Endothelial cell of hepatic sinusoid (primary cell): ENCODE measurements around the gene ABCC11.
"Not testable (repeated sequence)": the region's sequence is repeated elsewhere in the genome, so short reads cannot be mapped to it uniquely, and the experiment has no call there.

Experiments used
- in situ Hi-C: cut with HindIII; loops from 2 replicates; pipeline ENCODE4 v1.10.0; 2017; ENCODE audit warnings: low sequenced_read_pairs

Gene ABCC11

DNA sequence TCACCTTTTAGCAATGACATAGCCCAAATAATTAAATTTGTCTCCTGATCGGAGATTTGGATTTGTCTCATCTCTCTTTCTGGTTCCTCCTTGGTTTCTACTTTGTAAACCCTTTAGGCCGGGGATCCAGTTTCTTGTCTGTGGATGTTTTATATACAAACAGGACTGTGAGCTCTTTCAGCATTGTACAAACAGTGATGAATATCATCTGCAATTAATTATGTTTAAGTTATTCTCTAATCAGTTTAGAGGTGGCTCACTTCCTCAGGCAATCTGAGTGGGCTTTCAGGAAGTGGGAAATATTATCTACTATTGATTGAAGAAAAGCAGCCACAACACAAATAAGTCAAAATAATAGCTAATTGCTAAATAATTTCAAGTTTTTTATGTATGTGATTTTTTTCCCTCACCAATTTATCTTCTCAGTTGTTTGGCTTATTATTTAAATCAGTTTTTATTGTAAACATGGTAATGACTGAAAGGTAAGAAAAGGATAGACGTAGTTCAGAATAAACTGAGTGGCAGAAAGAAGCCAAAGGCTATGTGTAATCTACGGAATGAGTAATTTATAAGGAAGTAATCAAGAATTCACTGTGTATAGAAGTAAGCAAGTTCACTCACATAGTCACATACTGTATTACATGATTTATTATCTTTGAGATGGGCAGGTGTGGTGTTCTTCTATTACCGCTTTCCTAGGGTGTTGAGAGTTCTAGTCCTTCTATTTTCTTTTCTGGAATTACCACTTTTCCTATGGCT lies 3.4 kb upstream of the ABCC11 start:
- in situ Hi-C loops, result no loop called here

DNA sequence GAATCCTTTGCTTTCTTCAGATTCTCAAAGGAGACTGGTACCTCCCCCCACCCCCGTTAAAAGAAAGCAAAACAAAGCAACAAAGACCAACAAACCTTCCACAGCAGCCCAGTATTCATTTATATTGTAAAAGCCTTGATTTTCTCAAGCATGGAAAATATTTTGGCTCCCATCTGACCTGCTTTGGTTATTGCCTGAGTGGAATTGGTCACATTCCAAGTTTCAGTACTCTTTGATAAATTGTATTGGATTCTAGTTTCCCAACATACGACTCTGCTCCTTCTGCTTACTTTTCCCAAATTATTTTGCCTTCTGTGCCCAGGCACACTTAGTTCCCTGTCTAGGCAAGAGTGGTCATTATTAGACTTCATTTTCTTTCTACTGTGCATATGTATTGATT lies 1.3 kb downstream of the ABCC11 start:
- in situ Hi-C loops, result no loop called here

DNA sequence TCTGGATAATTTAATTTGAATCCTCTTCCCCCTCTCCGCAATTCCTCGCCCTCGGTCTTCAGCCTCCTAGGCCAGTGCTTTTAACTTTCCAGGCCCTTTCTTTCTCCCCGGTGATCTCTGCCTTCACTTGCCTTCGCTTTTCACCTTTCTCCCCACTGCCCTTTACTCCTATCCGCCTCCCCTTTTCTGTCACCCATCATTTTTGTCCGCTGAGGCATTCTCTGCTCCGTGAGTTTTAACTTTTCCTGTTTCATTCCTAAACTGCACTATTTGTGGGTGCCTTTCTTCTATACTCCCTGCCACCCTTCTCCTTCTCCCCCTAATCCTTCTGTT lies 2.5 kb downstream of the ABCC11 start:
- in situ Hi-C loops, result no loop called here

- in situ Hi-C loops, result no loop called here
Observed at GRCh38 chr16:48244080-48244862, 3.1 kb downstream of the ABCC11 start, which contains the start of gene LONP2. TSS of gene LONP2 (plus strand) at chr16:48244300. CDS start at chr16:48244389, 89 bp downstream.

DNA sequence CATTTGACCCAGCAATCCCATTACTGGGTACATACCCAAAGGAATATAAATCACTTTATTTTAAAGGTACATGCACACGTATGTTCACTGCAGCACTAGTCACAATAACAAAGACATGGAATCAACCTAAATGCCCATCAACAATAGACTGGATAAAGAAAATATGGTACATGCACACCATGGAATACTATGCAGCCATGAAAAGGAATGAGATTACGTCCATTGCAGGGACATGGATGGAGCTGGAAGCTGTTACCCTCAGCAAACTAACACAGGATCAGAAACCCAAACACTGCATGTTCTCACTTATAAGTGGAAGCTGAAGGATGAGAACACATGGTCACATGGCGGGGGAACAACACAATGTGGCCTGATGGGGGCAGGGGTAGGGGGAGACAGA lies 7.2 kb downstream of the ABCC11 start:
- in situ Hi-C loops, result not testable (repeated sequence)

- in situ Hi-C loops, result no loop called here
Observed at GRCh38 chr16:48236286-48236685, 11.1 kb downstream of the ABCC11 start.

GRCh38 chr16:48235556-48236136 lies 11.7 kb downstream of the ABCC11 start:
- in situ Hi-C loops, result no loop called here

DNA sequence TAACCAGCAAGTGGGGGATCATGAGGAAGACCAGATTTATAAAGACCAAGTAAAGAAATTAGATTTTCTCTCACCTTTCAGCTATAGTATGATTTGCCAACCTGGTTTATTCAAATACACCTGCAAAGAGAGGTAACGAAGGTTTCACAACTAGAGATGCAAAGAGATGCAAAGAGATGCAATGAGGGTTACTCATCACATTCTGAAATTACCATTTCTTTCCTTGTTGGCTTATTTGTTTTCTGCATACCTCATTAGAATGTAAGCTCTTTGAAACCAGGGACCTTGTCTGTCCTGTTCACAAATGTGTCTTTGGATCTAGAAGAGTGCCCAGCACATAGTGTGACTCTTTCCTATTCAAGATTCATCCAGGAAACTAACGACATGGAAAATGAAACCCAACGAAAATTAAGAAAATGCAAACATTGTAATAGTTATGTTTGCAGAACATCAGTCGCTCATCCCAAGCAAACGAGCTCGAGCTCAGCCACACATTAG lies 12.2 kb downstream of the ABCC11 start:
- in situ Hi-C loops, result no loop called here

DNA sequence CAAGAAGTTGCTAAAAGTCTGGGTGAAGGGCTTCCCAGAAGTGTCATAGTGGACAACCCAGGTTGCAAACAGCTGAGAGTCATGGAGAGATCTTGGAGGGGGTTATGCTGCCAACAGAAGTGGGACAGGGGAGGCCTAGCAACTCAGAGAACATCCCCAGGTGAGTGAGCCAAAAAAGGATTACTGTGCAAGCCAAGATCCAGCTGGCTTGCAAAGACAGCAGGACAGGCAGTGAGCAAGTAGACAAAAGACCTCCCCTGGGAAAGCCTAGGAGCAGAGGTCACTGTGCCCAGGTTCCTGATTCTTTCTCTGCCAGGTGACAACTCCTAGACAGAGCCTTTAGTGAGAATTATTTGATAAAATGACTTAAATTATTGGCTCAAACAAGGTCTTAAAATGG lies 12.7 kb downstream of the ABCC11 start:
- in situ Hi-C loops, result no loop called here

GRCh38 chr16:48232493-48233040 lies 14.8 kb downstream of the ABCC11 start:
- in situ Hi-C loops, result no loop called here

GRCh38 chr16:48231727-48232492 lies 15.4 kb downstream of the ABCC11 start:
- in situ Hi-C loops, result no loop called here

GRCh38 chr16:48225456-48225855 lies 21.9 kb downstream of the ABCC11 start:
- in situ Hi-C loops, result no loop called here

GRCh38 chr16:48223490-48223889 lies 23.8 kb downstream of the ABCC11 start:
- in situ Hi-C loops, result no loop called here

DNA sequence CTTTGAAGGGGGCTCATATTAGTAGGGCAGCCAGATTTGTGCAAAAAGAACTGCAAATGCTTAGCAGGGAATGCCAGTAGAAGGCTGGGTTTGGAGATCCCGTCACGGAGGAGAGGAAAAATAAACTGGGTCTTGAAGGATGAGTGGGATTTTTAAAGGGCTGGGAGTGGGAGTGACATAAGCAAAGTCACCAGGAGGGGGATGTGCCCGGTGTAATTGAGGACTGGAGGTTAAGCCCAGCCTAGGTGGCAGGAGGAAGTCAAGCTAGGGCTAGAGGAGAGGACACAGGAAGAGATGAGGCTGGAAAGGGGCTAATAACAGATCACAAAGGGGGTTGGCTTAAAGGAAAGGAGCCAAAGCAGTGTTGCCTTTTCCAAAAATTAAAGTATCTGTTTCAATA lies 26.4 kb downstream of the ABCC11 start:
- in situ Hi-C loops, result no loop called here

- in situ Hi-C loops, result no loop called here
Observed at GRCh38 chr16:48218473-48218872, 28.9 kb downstream of the ABCC11 start.

GRCh38 chr16:48217708-48218107 lies 29.6 kb downstream of the ABCC11 start:
- in situ Hi-C loops, result no loop called here

DNA sequence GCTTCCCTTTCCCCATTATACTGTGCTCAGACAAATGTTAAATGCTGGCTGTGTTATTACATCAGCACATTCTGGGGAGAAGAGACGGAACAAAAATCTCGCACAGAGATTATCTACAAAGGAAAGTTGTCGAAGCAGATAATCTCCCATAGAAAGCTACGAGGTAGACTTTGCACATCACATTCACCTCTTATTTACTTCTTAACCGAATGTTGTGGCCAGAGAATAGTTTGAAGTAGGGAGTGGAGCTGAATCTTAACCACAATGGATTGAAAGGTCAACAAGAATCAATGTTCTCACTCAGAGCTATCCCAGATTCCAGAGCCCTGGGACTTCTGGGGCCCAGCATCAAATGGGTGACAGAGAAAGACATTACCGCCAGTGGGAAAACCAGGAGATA lies 31.6 kb downstream of the ABCC11 start:
- in situ Hi-C loops, result no loop called here

DNA sequence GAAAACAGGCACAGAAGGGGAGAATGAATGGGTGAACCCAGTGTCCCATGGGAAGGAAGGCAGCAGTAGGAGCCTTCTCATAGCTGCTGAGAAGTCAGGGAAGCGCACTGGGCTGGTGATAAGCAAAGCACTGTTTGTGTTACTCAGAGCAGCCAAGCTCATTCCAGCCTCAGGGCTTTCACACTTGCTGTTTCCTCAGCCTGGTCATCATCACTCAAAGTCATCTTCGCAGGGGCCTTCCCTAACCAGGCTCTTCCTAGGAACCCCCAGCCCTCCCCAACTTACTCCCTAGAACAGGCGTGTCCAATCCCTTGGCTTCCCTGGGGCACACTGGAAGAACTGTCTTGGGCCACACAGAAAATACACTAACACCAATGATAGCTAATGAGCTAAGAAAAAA lies 35.3 kb downstream of the ABCC11 start:
- in situ Hi-C loops, result no loop called here

DNA sequence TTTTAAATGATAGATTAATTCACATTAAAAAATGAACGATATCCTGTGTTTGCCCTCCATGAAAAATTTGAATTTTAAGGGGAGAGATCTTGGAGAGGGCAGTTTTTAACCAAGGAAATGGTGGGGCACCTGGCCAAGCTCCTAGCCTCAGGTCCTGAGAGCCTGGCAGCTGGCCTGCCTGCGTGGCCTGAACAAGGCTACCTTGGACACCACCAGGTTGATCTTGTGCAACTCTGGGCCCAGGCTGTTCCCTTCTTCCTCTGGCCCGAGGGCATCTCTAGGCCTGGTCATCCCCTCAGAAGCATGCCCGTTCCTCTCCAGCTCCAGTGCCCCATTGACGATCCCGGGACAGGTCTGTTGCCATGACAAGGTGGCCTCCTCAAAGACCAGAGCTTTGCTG lies 36.6 kb downstream of the ABCC11 start:
- in situ Hi-C loops, result no loop called here

DNA sequence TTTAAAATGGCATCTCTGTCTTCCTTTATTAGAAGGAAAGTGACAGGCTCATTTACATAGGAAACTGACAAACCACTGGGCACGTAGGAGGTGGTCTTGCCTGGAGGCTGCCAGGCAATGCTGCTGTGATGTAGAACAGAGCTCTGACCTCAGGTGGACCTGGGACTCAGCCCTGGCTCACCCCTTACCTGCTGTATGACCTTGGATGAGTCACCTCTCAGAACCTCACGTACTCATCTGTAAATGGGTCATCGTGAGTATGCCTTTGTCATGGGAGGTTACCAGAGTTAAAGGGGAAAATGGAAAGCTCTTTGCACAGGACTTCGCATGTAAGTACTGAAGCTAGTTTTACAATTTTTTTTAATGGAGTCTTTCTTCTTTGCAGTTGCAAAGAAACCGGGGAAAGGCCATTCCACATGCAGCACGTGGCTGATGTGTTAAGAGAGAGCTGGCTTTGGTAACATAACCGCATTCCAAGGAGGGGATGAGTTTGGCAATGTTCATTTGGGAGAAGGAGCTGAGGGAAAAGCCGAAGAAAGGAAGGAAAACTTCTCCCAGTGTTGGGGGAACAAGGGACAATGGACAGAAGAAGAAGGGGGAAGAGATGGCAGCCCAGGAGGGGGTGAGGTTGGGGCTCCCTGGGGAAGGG lies 40.6 kb downstream of the ABCC11 start:
- in situ Hi-C loops, result no loop called here
